GM21526 (cell line): ENCODE results near the gene EPHB3.
"Not testable (repeated sequence)": the region's sequence is repeated elsewhere in the genome, so short reads cannot be mapped to it uniquely, and the experiment has no call there.

Experiments used
- ATAC-seq: cut with Tn5 transposase; IDR thresholded peaks from one replicate; pipeline ENCODE4 v1.9.1; 2021; ENCODE audit warnings: moderate library complexity; ENCODE audit not compliant: unreplicated experiment, low FRiP score

The EPHB3 gene

GRCh38 chr3:184616436-184616835, 54.9 kb downstream of the EPHB3 start:
- no peak for ATAC-seq

- not testable (repeated sequence) for ATAC-seq
Measured at GRCh38 chr3:184617306-184617705, 55.7 kb downstream of the EPHB3 start.

GRCh38 chr3:184618811-184619210, 57.2 kb downstream of the EPHB3 start:
- no peak for ATAC-seq

- ATAC-seq = no peak
Measured at GRCh38 chr3:184619369-184619768, 57.8 kb downstream of the EPHB3 start.

GRCh38 chr3:184619787-184620430, 58.3 kb downstream of the EPHB3 start:
- ATAC-seq = no peak

- no peak for ATAC-seq
Measured at GRCh38 chr3:184620475-184621119, 59.0 kb downstream of the EPHB3 start.

GRCh38 chr3:184622156-184622555, 60.6 kb downstream of the EPHB3 start:
- ATAC-seq = not testable (repeated sequence)

GRCh38 chr3:184626923-184627322, 65.3 kb downstream of the EPHB3 start:
- ATAC-seq = no peak

GRCh38 chr3:184629555-184630160, 68.1 kb downstream of the EPHB3 start:
- ATAC-seq = no peak

- no peak for ATAC-seq
Measured at GRCh38 chr3:184630861-184631471, 69.4 kb downstream of the EPHB3 start.

GRCh38 chr3:184631472-184631861, 69.9 kb downstream of the EPHB3 start:
- ATAC-seq = no peak
